H1 (cell line): ENCODE data around the gene COL16A1. TPM values are rescaled to one million over a fixed set of nuclear protein-coding genes. Genes with fewer than 3 reads are reported as not detected.

ENCODE experiments used
- CTCF ChIA-PET: fragments of 300-600 bp; sonication (Branson Sonifier 250); formaldehyde crosslinking; loops from one replicate; lab custom pipeline; 2021; ENCODE audit not compliant: partially characterized antibody; lab: Charles Lee
- POLR2A ChIA-PET: fragments of 300-600 bp; sonication (Branson Sonifier 250); formaldehyde crosslinking; loops from one replicate; lab custom pipeline; 2021; ENCODE audit warnings: inconsistent platforms; ENCODE audit not compliant: partially characterized antibody; lab: Charles Lee
- DNase-seq, 2 experiments: peaks; one replicate each; pipeline versions ENCODE4 v3.0.0 to v3.0.0-alpha.2; 2010 to 2022; ENCODE audit warnings: low spot score in 2 of 2, low read depth in 1 of 2, mixed read lengths in 1 of 2
- FAIRE-seq: peaks from 2 replicates; lab custom pipeline; 2011; peaks lifted over from hg19 to GRCh38; lab: Jason Lieb, UNC
- H2AFZ ChIP-seq: 2 replicates; pipeline ENCODE4 v1.8.1; 2012; ENCODE audit warnings: low read length, inconsistent platforms
- H2AK5ac ChIP-seq: 2 replicates; pipeline ENCODE4 v1.6.1; 2013; ENCODE audit warnings: low read depth, low read length
- H2BK120ac ChIP-seq: replicated peaks from 2 replicates; pipeline ENCODE3; 2013; ENCODE audit warnings: low read depth, low read length, inconsistent platforms
- H2BK12ac ChIP-seq: 2 replicates; pipeline ENCODE4 v1.6.1; 2013; ENCODE audit warnings: low read depth, low read length
- H2BK15ac ChIP-seq: 2 replicates; pipeline ENCODE4 v1.6.1; 2013; ENCODE audit warnings: low read length
- H2BK20ac ChIP-seq: 2 replicates; pipeline ENCODE4 v1.6.1; 2013; ENCODE audit warnings: low read length
- H2BK5ac ChIP-seq: 2 replicates; pipeline ENCODE4 v1.6.1; 2013; ENCODE audit warnings: low read depth, low read length
- H3K14ac ChIP-seq: 2 replicates; pipeline ENCODE4 v1.6.1; 2013; ENCODE audit warnings: inconsistent platforms; ENCODE audit not compliant: insufficient read length
- H3K18ac ChIP-seq: 2 replicates; pipeline ENCODE4 v1.6.1; 2013; ENCODE audit warnings: low read length; ENCODE audit errors: extremely low read depth
- H3K23ac ChIP-seq: 2 replicates; pipeline ENCODE4 v1.6.1; 2013; ENCODE audit warnings: inconsistent platforms; ENCODE audit not compliant: insufficient read length
- H3K23me2 ChIP-seq: 2 replicates; pipeline ENCODE4 v1.6.1; 2013; ENCODE audit warnings: low read depth, low read length
- H3K27ac ChIP-seq: 2 replicates; pipeline ENCODE4 v1.6.1; 2011; ENCODE audit warnings: low read depth, low read length, inconsistent platforms
- H3K27me3 ChIP-seq, 4 experiments: replicated peaks in 1 of 4; 1 replicate in 1 of 4; 2 replicates in 3 of 4; pipeline versions ENCODE4 v1.6.1 to v1.8.1; 2011 to 2013; ENCODE audit warnings: low read length in 3 of 4, mild to moderate bottlenecking in 3 of 4, inconsistent platforms in 2 of 4, mixed read lengths in 2 of 4, moderate library complexity in 1 of 4; ENCODE audit not compliant: control insufficient read depth in 3 of 4, insufficient read depth in 3 of 4; ENCODE audit errors: extremely low read depth in 1 of 4
- H3K36me3 ChIP-seq, 4 experiments: 2 replicates each; pipeline versions ENCODE4 v1.6.1 to v1.8.1; 2011 to 2013; ENCODE audit warnings: mild to moderate bottlenecking in 4 of 4, low read length in 3 of 4, moderate library complexity in 2 of 4, control low read depth in 1 of 4, inconsistent platforms in 1 of 4; ENCODE audit not compliant: insufficient read depth in 4 of 4, control insufficient read depth in 2 of 4
- H3K4ac ChIP-seq: replicated peaks from 2 replicates; pipeline ENCODE3; 2013; ENCODE audit warnings: low read length, low read depth, mixed read lengths, inconsistent platforms; ENCODE audit not compliant: insufficient read length
- H3K4me1 ChIP-seq, 4 experiments: replicated peaks in 1 of 4; 1 replicate in 1 of 4; 2 replicates in 3 of 4; pipeline versions ENCODE4 v1.6.1 to v1.8.1; 2011 to 2013; ENCODE audit warnings: low read length in 3 of 4, inconsistent platforms in 2 of 4, mixed read lengths in 1 of 4; ENCODE audit not compliant: insufficient read depth in 4 of 4, control insufficient read depth in 3 of 4
- H3K4me2 ChIP-seq, 2 experiments: 2 replicates each; pipeline versions ENCODE4 v1.6.1 to v1.8.1; 2011 to 2013; ENCODE audit warnings: low read depth in 2 of 2, low read length in 2 of 2, control low read depth in 1 of 2, inconsistent platforms in 1 of 2, mild to moderate bottlenecking in 1 of 2; ENCODE audit not compliant: insufficient read depth in 1 of 2
- H3K4me3 ChIP-seq, 4 experiments: fragments of 200-600, 300-600 bp in 1 of 4; sonication (generic), shearing (Covaris generic), sonication (Bioruptor Twin) in 1 of 4; 2 replicates each; pipeline versions ENCODE4 v1.5.1 to v1.8.1; 2011 to 2016; ENCODE audit warnings: low read length in 4 of 4, low read depth in 3 of 4, control low read depth in 2 of 4, inconsistent platforms in 2 of 4, mild to moderate bottlenecking in 2 of 4, mixed read lengths in 1 of 4, moderate library complexity in 1 of 4; ENCODE audit not compliant: insufficient read depth in 2 of 4; ENCODE audit errors: extremely low read depth in 1 of 4
- H3K56ac ChIP-seq: replicated peaks from 2 replicates; pipeline ENCODE3; 2013; ENCODE audit warnings: low read depth, mild to moderate bottlenecking, mixed read lengths, low read length, inconsistent platforms; ENCODE audit not compliant: insufficient read length
- H3K79me1 ChIP-seq: 2 replicates; pipeline ENCODE4 v1.6.1; 2013; ENCODE audit warnings: low read depth, low read length, control low read depth
- H3K79me2 ChIP-seq, 2 experiments: 2 replicates each; pipeline versions ENCODE4 v1.6.1 to v1.8.1; 2012 to 2013; ENCODE audit warnings: low read length in 2 of 2, mild to moderate bottlenecking in 2 of 2, inconsistent platforms in 1 of 2; ENCODE audit not compliant: insufficient read depth in 2 of 2, control insufficient read depth in 1 of 2
- H3K9ac ChIP-seq, 4 experiments: replicated peaks in 1 of 4; 1 replicate in 1 of 4; 2 replicates in 3 of 4; pipeline versions ENCODE4 v1.6.1 to v1.8.1; 2011 to 2013; ENCODE audit warnings: low read depth in 3 of 4, low read length in 3 of 4, control low read depth in 2 of 4, mild to moderate bottlenecking in 2 of 4, moderate library complexity in 2 of 4, inconsistent platforms in 1 of 4; ENCODE audit errors: extremely low read depth in 1 of 4
- H3K9me3 ChIP-seq, 2 experiments: 2 replicates each; pipeline versions ENCODE4 v1.6.1 to v1.8.1; 2012 to 2013; ENCODE audit warnings: mild to moderate bottlenecking in 2 of 2, moderate library complexity in 2 of 2, control low read depth in 1 of 2, inconsistent platforms in 1 of 2, low read depth in 1 of 2, low read length in 1 of 2, mixed read lengths in 1 of 2; ENCODE audit not compliant: insufficient read depth in 2 of 2
- H4K20me1 ChIP-seq, 2 experiments: replicated peaks in 1 of 2; 2 replicates each; pipeline versions ENCODE3 to v1.8.1; 2011 to 2013; ENCODE audit warnings: inconsistent platforms in 2 of 2, low read length in 2 of 2, mild to moderate bottlenecking in 1 of 2; ENCODE audit not compliant: insufficient read depth in 2 of 2, control insufficient read depth in 1 of 2
- H4K5ac ChIP-seq: 2 replicates; pipeline ENCODE4 v1.6.1; 2013; ENCODE audit warnings: low read length, low read depth, mixed read lengths, inconsistent platforms; ENCODE audit not compliant: insufficient read length
- H4K8ac ChIP-seq: 2 replicates; pipeline ENCODE4 v1.8.0; 2013; ENCODE audit warnings: mild to moderate bottlenecking, moderate library complexity, low read length, inconsistent platforms; ENCODE audit not compliant: insufficient read depth; ENCODE audit errors: extremely low read depth
- H4K91ac ChIP-seq: replicated peaks from 2 replicates; pipeline ENCODE3; 2013; ENCODE audit warnings: low read length, mixed read lengths, inconsistent platforms; ENCODE audit not compliant: insufficient read length
- BRCA1 ChIP-seq: IDR thresholded peaks from 2 replicates; pipeline ENCODE4 v1.6.1; 2012; ENCODE audit warnings: low read depth, low read length, improper control_type of control experiment
- JUND ChIP-seq: IDR thresholded peaks from 2 replicates; pipeline ENCODE4 v1.6.1; 2011; ENCODE audit warnings: mild to moderate bottlenecking, improper control_type of control experiment, low read length
- MAFK ChIP-seq: IDR thresholded peaks from 2 replicates; pipeline ENCODE4 v1.6.1; 2012; ENCODE audit warnings: low read depth, mild to moderate bottlenecking, improper control_type of control experiment, low read length
- NANOG ChIP-seq: IDR thresholded peaks from 2 replicates; pipeline ENCODE4 v1.6.1; 2011; ENCODE audit warnings: low read length, low read depth, mild to moderate bottlenecking, inconsistent platforms; ENCODE audit not compliant: insufficient read depth, poor library complexity, severe bottlenecking
- NRF1 ChIP-seq: IDR thresholded peaks from 2 replicates; pipeline ENCODE4 v1.6.1; 2011; ENCODE audit warnings: mild to moderate bottlenecking, low read depth, low read length, improper control_type of control experiment
- POLR2AphosphoS5 ChIP-seq: IDR thresholded peaks from 2 replicates; pipeline ENCODE4 v1.6.1; 2011; ENCODE audit warnings: low read depth, low read length
- POU5F1 ChIP-seq: IDR thresholded peaks from 2 replicates; pipeline ENCODE4 v1.6.1; 2011; ENCODE audit warnings: low read depth, mild to moderate bottlenecking, low read length, moderate library complexity
- SAP30 ChIP-seq: fragments of 300-600 bp; sonication (generic); IDR thresholded peaks from 2 replicates; pipeline ENCODE4 v1.7.1; 2012; ENCODE audit warnings: low read length, moderate library complexity, mild to moderate bottlenecking, inconsistent platforms; ENCODE audit not compliant: insufficient read depth, insufficient replicate concordance
- SP2 ChIP-seq: IDR thresholded peaks from 2 replicates; pipeline ENCODE4 v1.6.1; 2012; ENCODE audit warnings: mild to moderate bottlenecking, low read length, inconsistent platforms
- USF2 ChIP-seq: IDR thresholded peaks from 2 replicates; pipeline ENCODE4 v1.6.1; 2011; ENCODE audit warnings: low read length, improper control_type of control experiment
- YY1 ChIP-seq: IDR thresholded peaks from 2 replicates; pipeline ENCODE4 v1.6.1; 2011; ENCODE audit warnings: low read depth, mild to moderate bottlenecking, low read length
- WGBS, 2 experiments: shearing (Covaris generic) in 1 of 2; methylation state at CpG; one replicate each; pipeline versions ENCODE4 v1.1.6 to v1.1.7; 2013 to 2015; ENCODE audit warnings: low lambda C conversion rate in 2 of 2, mixed read lengths in 2 of 2, inconsistent platforms in 1 of 2, low coverage in 1 of 2, missing lambda C conversion rate in 1 of 2; ENCODE audit not compliant: insufficient replicate concordance in 2 of 2, insufficient coverage in 1 of 2, insufficient read length in 1 of 2; ENCODE audit errors: extremely low coverage in 1 of 2, missing lambda C conversion rate in 1 of 2; 5-methylcytosine and 5-hydroxymethylcytosine counted together
- polyA plus RNA-seq, 7 experiments: library from polyadenylated mRNA; depleted of rRNA in 3 of 7; stranded (reverse) in 5 of 7; unstranded in 2 of 7; fragments of >200 nt in 5 of 7; fragments of 200-250 nt in 2 of 7; gene quantifications; 1 replicate in 5 of 7; 2 replicates in 1 of 7; 4 replicates in 1 of 7; pipeline versions ENCODE4 v1.2.1 to v1.2.3, GENCODE V29; 2011 to 2013; ENCODE audit warnings: missing spikeins in 2 of 7, mixed read lengths in 2 of 7
- total RNA-seq: library from RNA; stranded (reverse); fragmentation: NEBNext Ultra II Directional; extraction: Animal tissue kit (Norgen Biotek cat#: 25700); gene quantifications from 2 replicates; pipeline ENCODE4 v1.2.1, GENCODE V29; 2021

COL16A1 gene
- total and polyA plus RNA-seq, 2 of the 8 experiments (the other 6 are each of a cell fraction or from before 2014, with no cell fraction given): 2.0 to 10.5 TPM

- H3K9ac ChIP-seq: no peak overlapping the region
- H2AK5ac ChIP-seq: no peak overlapping the region
- H2BK120ac ChIP-seq: no peak overlapping the region
- no peak overlapping the region for H2BK20ac ChIP-seq
- H3K9me3 ChIP-seq: no peaks in the 10 kb centered on the region
- H2BK5ac ChIP-seq: no peak overlapping the region; the same call in 1 of the 2 replicates
- H3K4ac ChIP-seq: no peak overlapping the region
- no peak overlapping the region for H2BK12ac ChIP-seq
- H3K36me3 ChIP-seq: no peaks in the 10 kb centered on the region
- FAIRE-seq: no peak
- H3K4me1 ChIP-seq: no peaks in the 10 kb centered on the region; a peak in 1 of 7 replicates
- H4K5ac ChIP-seq: no peak overlapping the region
- H2AFZ ChIP-seq: no peak overlapping the region
- ChIA-PET CTCF (interaction anchor here (1.1 to 5.3 kb wide), 7 partner anchors 12 to 32 kb away, joined by 3 to 31 read pairs (median 4); no protein-coding TSS in a partner anchor), POLR2A (interaction anchor here (1.1 kb wide), 1 partner anchor 17 kb away, joined by 3 read pairs; no protein-coding TSS in a partner anchor)
- H3K79me2 ChIP-seq: no peaks in the 10 kb centered on the region
- no peaks in the 10 kb centered on the region for H3K27me3 ChIP-seq
- H3K18ac ChIP-seq: no peak overlapping the region
- no peak overlapping the region for H3K23ac ChIP-seq
- no peaks in the 10 kb centered on the region for H3K23me2 ChIP-seq
- DNase-seq: no peak
- H4K91ac ChIP-seq: no peak overlapping the region
- no peaks in the 10 kb centered on the region for H3K79me1 ChIP-seq
- 95% methylated on average over 5 of the region's 5 CpGs; no CpG with 5 or more reads in 1 of the 2 experiments for WGBS, 2 experiments
- no peak overlapping the region for H3K4me2 ChIP-seq
- H4K8ac ChIP-seq: no peak overlapping the region
- H4K20me1 ChIP-seq: no peaks in the 10 kb centered on the region
- no peak overlapping the region for H3K56ac ChIP-seq
- H3K27ac ChIP-seq: no peak overlapping the region
- H3K14ac ChIP-seq: no peak overlapping the region
- H3K4me3 ChIP-seq: no peak overlapping the region
- H2BK15ac ChIP-seq: no peak overlapping the region
- TF ChIP-seq BRCA1 (no peak), NANOG (no peak), POLR2AphosphoS5 (no peak), YY1 (no peak), JUND (no peak), POU5F1 (no peak), USF2 (no peak), NRF1 (no peak), SAP30 (no peak), SP2 (no peak), MAFK (no peak)
Measured at GRCh38 chr1:31695327-31695726, 8.5 kb downstream of the COL16A1 start.
